GM19324 (cell line): ENCODE results near the gene DRD5.
"Not testable (repeated sequence)": the region's sequence is repeated elsewhere in the genome, so short reads cannot be mapped to it uniquely, and the experiment has no call there.

ENCODE experiments used
- ATAC-seq: cut with Tn5 transposase; IDR thresholded peaks from one replicate; pipeline ENCODE4 v1.9.1; 2021; ENCODE audit warnings: mild to moderate bottlenecking, moderate library complexity; ENCODE audit not compliant: unreplicated experiment, low FRiP score

The DRD5 gene

DNA sequence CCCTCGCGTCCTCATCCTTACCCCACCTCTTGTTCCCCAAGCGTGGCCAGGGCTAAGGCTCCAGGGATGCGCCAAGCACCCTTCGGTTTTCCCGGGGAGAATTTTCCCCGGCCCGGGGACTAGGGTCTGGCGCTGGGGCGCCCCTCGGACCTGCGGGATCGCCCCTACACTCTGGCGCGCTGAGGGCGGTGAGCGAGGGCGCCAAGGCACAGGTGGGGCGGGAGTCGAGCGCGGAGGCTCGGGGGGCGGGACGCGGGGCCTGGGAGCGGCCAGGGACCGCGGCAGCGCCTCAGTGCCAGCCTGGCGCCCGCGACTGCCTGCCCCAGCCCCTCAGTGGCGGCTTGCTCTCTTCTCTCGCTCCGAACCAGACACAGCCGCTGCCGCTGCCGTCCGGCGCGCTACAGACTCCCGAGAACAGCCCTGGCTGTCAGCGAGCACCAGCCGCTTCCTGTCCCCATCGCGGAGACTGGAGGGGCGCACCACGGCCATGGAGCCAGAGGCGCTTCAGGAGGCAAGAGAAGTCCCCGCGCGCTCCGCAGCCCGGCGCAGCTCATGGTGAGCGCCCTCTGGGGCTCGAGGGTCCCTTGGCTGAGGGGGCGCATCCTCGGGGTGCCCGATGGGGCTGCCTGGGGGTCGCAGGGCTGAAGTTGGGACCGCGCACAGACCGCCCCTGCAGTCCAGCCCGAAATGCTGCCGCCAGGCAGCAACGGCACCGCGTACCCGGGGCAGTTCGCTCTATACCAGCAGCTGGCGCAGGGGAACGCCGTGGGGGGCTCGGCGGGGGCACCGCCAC lies at the start of gene DRD5:
DRD5 (plus strand) TSS at position 292 of the 793 bp plus-strand sequence; CDS start at position 688, 396 bp downstream.
- no peak for ATAC-seq

DNA sequence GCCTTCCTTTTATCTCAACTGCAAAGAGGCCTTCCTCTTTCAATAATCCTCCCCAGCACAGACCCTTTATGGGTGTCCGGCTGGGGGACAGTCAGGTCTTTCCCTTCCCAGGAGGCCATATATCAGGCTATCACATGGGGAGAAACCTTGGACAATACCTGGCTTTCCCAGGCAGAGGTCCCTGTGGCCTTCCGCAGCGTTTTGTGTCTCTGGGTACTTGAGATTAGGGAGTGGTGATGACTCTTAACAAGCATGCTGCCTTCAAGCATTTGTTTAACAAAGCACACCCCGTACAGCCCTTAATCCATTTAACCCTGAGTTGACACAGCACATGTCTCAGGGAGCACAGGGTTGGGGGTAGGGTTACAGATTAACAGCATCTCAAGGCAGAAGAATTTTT lies 49.2 kb upstream of the DRD5 start:
- ATAC-seq = not testable (repeated sequence)

- ATAC-seq = no peak
These were observed 45.9 kb upstream of the DRD5 start for GRCh38 chr4:9735515-9735914.

GRCh38 chr4:9737280-9737679 lies 44.2 kb upstream of the DRD5 start:
- not testable (repeated sequence) for ATAC-seq

- ATAC-seq = not testable (repeated sequence)
These were observed 37.6 kb upstream of the DRD5 start for GRCh38 chr4:9743789-9744188.

- no peak for ATAC-seq
These were observed 35.7 kb upstream of the DRD5 start for GRCh38 chr4:9745782-9746181.

- ATAC-seq = no peak
These were observed 22.7 kb upstream of the DRD5 start for GRCh38 chr4:9758641-9759317.

- no peak for ATAC-seq
These were observed 18.5 kb upstream of the DRD5 start for GRCh38 chr4:9762823-9763475.

DNA sequence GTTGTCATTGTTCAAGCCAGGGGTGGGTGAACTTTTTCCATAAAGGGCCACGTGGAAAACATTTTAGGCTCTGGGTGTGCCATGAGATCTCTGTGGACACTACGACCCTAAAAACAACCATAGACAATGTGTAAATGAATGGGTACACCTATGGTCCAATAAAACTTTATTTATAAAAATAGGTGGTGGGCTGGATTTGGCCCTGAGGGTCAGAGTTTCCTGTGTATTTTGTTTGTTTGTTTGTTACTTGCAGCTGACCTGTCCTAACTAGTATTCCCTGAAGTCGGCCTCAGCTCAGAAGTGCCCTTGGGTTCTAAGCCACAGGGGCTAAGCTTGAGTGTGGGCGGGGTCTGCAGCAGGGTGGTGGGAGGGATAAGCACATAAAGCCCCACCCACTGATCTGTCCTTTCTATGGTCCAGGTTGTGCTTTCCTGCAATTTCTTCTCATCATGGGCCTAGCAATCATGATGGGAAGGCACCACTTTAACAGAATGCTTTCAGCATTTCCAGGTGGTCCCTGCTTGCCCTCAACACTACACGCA lies 17.2 kb upstream of the DRD5 start:
- no peak for ATAC-seq

GRCh38 chr4:9765091-9765490 lies 16.3 kb upstream of the DRD5 start:
- no peak for ATAC-seq

DNA sequence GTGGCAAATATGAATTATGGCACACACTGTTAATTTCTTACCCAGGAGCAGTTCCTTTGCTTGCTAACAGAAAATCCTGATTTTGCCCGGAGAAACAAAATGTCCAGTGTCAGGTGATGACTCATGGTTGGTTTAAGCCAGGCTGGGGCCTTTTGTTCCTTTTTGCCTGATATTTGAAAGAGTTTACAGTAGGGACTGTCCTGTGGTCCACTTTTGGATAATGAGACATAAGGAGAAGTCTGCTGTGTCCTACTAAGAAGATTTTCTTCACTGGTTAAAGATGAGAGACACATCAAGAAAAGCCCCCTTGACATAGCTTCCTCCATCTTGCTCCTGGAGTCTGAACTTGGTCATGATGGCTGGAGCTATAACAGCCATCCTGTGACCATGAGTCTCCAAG lies 12.1 kb upstream of the DRD5 start:
- ATAC-seq = no peak

GRCh38 chr4:9771034-9771433 lies 10.4 kb upstream of the DRD5 start:
- ATAC-seq = no peak

DNA sequence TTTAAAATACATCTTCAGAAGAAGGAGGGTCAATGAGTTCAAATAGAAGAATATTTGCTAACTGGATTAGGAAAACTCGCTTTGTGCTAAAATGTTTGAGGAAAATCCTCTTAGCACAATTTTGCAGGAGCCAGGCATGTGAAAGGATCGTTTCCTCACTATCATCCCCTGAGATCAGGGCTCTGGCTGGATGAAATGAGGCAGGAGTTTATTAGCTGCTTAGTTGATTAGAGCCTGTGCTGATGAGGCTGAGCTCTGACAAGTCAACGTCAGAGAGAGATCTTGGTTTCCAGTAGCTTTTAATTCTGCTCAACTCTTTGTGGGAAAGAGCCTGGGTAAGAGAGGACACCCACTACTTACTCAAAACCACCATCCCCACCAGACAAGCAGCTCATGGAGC lies 8.0 kb upstream of the DRD5 start:
- no peak for ATAC-seq

- no peak for ATAC-seq
These were observed 652 bp downstream of the DRD5 start for GRCh38 chr4:9782136-9782436.

DNA sequence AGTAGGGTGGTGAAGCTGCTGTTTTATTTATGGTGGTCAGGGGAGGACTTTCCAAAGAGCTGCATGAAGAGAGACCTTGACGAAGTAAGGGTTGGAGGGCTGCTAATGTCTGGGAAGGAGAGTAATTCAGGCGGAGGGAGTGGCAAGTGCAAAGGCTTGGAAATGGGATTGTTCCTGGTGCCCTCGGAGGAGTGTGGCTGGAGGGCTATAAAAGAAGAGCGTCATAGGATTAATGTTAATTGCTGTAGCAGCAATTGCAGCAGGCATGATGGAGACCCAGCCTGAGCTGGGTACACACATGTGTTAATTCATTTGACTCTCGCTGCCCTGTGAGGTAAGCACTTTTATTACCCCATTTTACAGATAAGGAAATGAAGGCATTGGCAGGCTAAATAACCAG lies 4.5 kb downstream of the DRD5 start:
- ATAC-seq = not testable (repeated sequence)

GRCh38 chr4:9792381-9792780 lies 10.9 kb downstream of the DRD5 start:
- no peak for ATAC-seq

DNA sequence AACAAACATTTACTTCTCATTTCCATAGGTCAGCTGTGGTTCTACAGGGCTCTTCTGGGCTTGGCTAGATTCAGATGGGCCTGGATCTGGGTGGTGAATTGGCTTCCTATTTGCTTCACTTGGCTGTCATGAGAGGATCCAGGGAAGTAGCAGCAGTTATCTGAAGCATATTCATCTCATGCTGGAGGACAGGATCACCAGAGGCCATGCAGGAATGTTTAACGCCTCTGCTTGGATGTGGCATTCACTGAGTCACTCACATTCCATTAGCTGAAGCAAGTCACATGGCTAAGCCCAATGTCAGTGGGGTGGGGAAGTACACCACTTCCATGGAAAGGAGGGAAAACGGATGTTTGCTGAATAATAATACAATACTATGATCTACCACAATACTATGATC lies 15.2 kb downstream of the DRD5 start:
- not testable (repeated sequence) for ATAC-seq

- no peak for ATAC-seq
These were observed 19.4 kb downstream of the DRD5 start for GRCh38 chr4:9800848-9801247.

- no peak for ATAC-seq
These were observed 23.5 kb downstream of the DRD5 start for GRCh38 chr4:9804918-9805317.

DNA sequence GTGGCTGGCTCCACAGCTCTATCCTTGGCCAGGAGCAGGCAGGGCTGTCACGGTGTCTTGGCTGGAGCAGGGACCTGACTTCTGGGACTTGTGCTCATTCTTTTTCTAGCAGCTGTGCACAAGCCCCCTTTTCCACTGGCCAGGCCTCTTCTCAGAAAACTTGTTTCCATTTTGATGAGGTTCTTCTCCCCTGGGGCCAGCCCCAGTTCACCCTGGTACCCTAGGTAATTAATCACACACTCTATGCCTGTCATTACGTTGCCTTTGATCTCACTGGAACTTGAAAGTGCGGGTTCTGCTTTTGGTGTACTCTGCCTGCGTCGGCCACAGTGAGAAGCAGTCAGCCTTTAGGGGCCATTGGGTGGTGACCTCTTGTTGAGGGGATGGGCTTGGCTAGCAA lies 26.6 kb downstream of the DRD5 start:
- ATAC-seq = no peak

GRCh38 chr4:9811806-9812205 lies 30.4 kb downstream of the DRD5 start:
- ATAC-seq = no peak
